GM21390 (cell line): ENCODE results near the gene ADAM22.

Experiments
- ATAC-seq: cut with Tn5 transposase; IDR thresholded peaks from one replicate; pipeline ENCODE4 v1.9.1; 2021; ENCODE audit not compliant: unreplicated experiment

The ADAM22 gene

GRCh38 chr7:88034083-88034695, 100.1 kb downstream of the ADAM22 start:
- no peak for ATAC-seq

- no peak for ATAC-seq
Observed at GRCh38 chr7:88037050-88037449, 103.0 kb downstream of the ADAM22 start.

GRCh38 chr7:88040694-88041093, 106.6 kb downstream of the ADAM22 start:
- ATAC-seq, result no peak

GRCh38 chr7:88041583-88041982, 107.5 kb downstream of the ADAM22 start:
- no peak for ATAC-seq

- peak; percentile 35 for ATAC-seq
Observed at GRCh38 chr7:88042157-88042556, 108.1 kb downstream of the ADAM22 start.

GRCh38 chr7:88042803-88043202, 108.8 kb downstream of the ADAM22 start:
- ATAC-seq, result no peak

- no peak for ATAC-seq
Observed at GRCh38 chr7:88044069-88044468, 110.0 kb downstream of the ADAM22 start.

GRCh38 chr7:88046839-88047573, 113.0 kb downstream of the ADAM22 start:
- ATAC-seq, result no peak

- no peak for ATAC-seq
Observed at GRCh38 chr7:88057655-88058054, 123.6 kb downstream of the ADAM22 start.

- ATAC-seq, result no peak
Observed at GRCh38 chr7:88062238-88062637, 128.2 kb downstream of the ADAM22 start.

GRCh38 chr7:88069093-88069492, 135.0 kb downstream of the ADAM22 start:
- no peak for ATAC-seq

- peak; percentile 94 for ATAC-seq
Observed at GRCh38 chr7:88071994-88072714, 138.1 kb downstream of the ADAM22 start.

- ATAC-seq, result peak; percentile 44
Observed at GRCh38 chr7:88072715-88073055, 138.6 kb downstream of the ADAM22 start.

- no peak for ATAC-seq
Observed at GRCh38 chr7:88073626-88074025, 139.6 kb downstream of the ADAM22 start.

GRCh38 chr7:88075216-88075615, 141.2 kb downstream of the ADAM22 start:
- ATAC-seq, result no peak

- ATAC-seq, result no peak
Observed at GRCh38 chr7:88083883-88084282, 149.8 kb downstream of the ADAM22 start.

GRCh38 chr7:88089561-88089960, 155.5 kb downstream of the ADAM22 start:
- no peak for ATAC-seq

GRCh38 chr7:88090240-88090639, 156.2 kb downstream of the ADAM22 start:
- ATAC-seq, result no peak

- no peak for ATAC-seq
Observed at GRCh38 chr7:88090671-88091070, 156.6 kb downstream of the ADAM22 start.

- no peak for ATAC-seq
Observed at GRCh38 chr7:88091988-88092675, 158.1 kb downstream of the ADAM22 start.

GRCh38 chr7:88092676-88092999, 158.6 kb downstream of the ADAM22 start:
- no peak for ATAC-seq

- ATAC-seq, result peak; percentile 58
Observed at GRCh38 chr7:88101769-88102168, 167.7 kb downstream of the ADAM22 start.
